Activated T-helper 1 cell treated with Interleukin-2 at 50 U/mL for 16 hours (primary cell): Measurements from ENCODE around the gene PRR5L.

ENCODE experiments used
- DNase-seq: peaks from one replicate; pipeline ENCODE4 v3.0.0-alpha.2; 2020; ENCODE audit warnings: low read depth

Gene PRR5L

GRCh38 chr11:36326524-36327419 is 30.7 kb downstream of the PRR5L start:
- no peak for DNase-seq

GRCh38 chr11:36328966-36329673 is 33.0 kb downstream of the PRR5L start:
- DNase-seq, result no peak

- DNase-seq, result no peak
Observed at GRCh38 chr11:36330411-36330810, 34.3 kb downstream of the PRR5L start.

- DNase-seq, result no peak
Observed at GRCh38 chr11:36333468-36333867, 37.4 kb downstream of the PRR5L start.

GRCh38 chr11:36333897-36334296 is 37.8 kb downstream of the PRR5L start:
- DNase-seq, result no peak

GRCh38 chr11:36339888-36340287 is 43.8 kb downstream of the PRR5L start:
- DNase-seq, result no peak

GRCh38 chr11:36340897-36341296 is 44.8 kb downstream of the PRR5L start:
- DNase-seq, result no peak

GRCh38 chr11:36341915-36342314 is 45.8 kb downstream of the PRR5L start:
- DNase-seq, result no peak

GRCh38 chr11:36342327-36342726 is 46.2 kb downstream of the PRR5L start:
- no peak for DNase-seq

GRCh38 chr11:36343436-36343835 is 47.3 kb downstream of the PRR5L start:
- DNase-seq, result no peak

GRCh38 chr11:36345084-36345511 is 49.0 kb downstream of the PRR5L start:
- no peak for DNase-seq

GRCh38 chr11:36345535-36346141 is 49.5 kb downstream of the PRR5L start:
- DNase-seq, result no peak

GRCh38 chr11:36346562-36347383 is 50.7 kb downstream of the PRR5L start:
- no peak for DNase-seq

- no peak for DNase-seq
Observed at GRCh38 chr11:36347384-36347906, 51.4 kb downstream of the PRR5L start.

- DNase-seq, result no peak
Observed at GRCh38 chr11:36349351-36350136, 53.5 kb downstream of the PRR5L start.

GRCh38 chr11:36350137-36350513 is 54.0 kb downstream of the PRR5L start:
- no peak for DNase-seq

GRCh38 chr11:36352922-36353321 is 56.8 kb downstream of the PRR5L start:
- DNase-seq, result peak; percentile 37

- DNase-seq, result no peak
Observed at GRCh38 chr11:36354221-36355003, 58.3 kb downstream of the PRR5L start.

GRCh38 chr11:36356201-36356600 is 60.1 kb downstream of the PRR5L start:
- no peak for DNase-seq

- DNase-seq, result no peak
Observed at GRCh38 chr11:36357831-36358230, 61.7 kb downstream of the PRR5L start.
